GM23338 (cell line): ENCODE measurements around the gene COL6A3. TPM values are rescaled to one million over a fixed set of nuclear protein-coding genes. Genes with fewer than 3 reads are reported as not detected.

Experiments
- ATAC-seq: fragments of 200-7000 bp; cut with Tn5 transposase; 3 replicates; pipeline ENCODE4 v1.9.1; 2020
- DNase-seq: peaks from one replicate; pipeline ENCODE4 v3.0.0-alpha.2; 2015; ENCODE audit warnings: low spot score
- H2AFZ ChIP-seq: fragments of 200-600 bp; sonication (generic); 2 replicates; pipeline ENCODE4 v1.8.0; 2016; ENCODE audit warnings: antibody characterized with exemption, mild to moderate bottlenecking, moderate library complexity
- H3F3A ChIP-seq: fragments of 200-600 bp; sonication (generic); replicated peaks from 2 replicates; pipeline ENCODE4 v1.8.0; 2017; ENCODE audit warnings: antibody characterized with exemption, mixed run types, low read depth
- H3K27ac ChIP-seq: fragments of 200-600 bp; sonication (generic); 2 replicates; pipeline ENCODE4 v1.6.1; 2016; ENCODE audit warnings: low read depth
- H3K27me3 ChIP-seq: fragments of 200-600 bp; sonication (generic); 2 replicates; pipeline ENCODE4 v1.8.0; 2016; ENCODE audit warnings: mild to moderate bottlenecking, mixed run types, moderate library complexity; ENCODE audit not compliant: insufficient read depth
- H3K36me3 ChIP-seq: fragments of 200-600 bp; sonication (generic); 2 replicates; pipeline ENCODE4 v1.8.0; 2016; ENCODE audit warnings: mild to moderate bottlenecking; ENCODE audit not compliant: insufficient read depth
- H3K4me1 ChIP-seq: fragments of 200-600 bp; sonication (generic); 2 replicates; pipeline ENCODE4 v1.8.0; 2016; ENCODE audit warnings: mild to moderate bottlenecking, moderate library complexity; ENCODE audit not compliant: insufficient read depth
- H3K4me2 ChIP-seq: fragments of 200-600 bp; sonication (generic); 2 replicates; pipeline ENCODE4 v1.7.1; 2017; ENCODE audit warnings: mixed run types
- H3K4me3 ChIP-seq: fragments of 200-600 bp; sonication (generic); 2 replicates; pipeline ENCODE4 v1.6.1; 2016; ENCODE audit warnings: mixed run types
- H3K79me2 ChIP-seq: fragments of 200-600 bp; sonication (generic); replicated peaks from 2 replicates; pipeline ENCODE4 v1.8.0; 2017; ENCODE audit warnings: mild to moderate bottlenecking; ENCODE audit not compliant: insufficient read depth
- H3K9me2 ChIP-seq: fragments of 200-600 bp; sonication (generic); 2 replicates; pipeline ENCODE4 v1.8.0; 2017; ENCODE audit not compliant: insufficient read depth
- H4K20me1 ChIP-seq: fragments of 200-600 bp; sonication (generic); replicated peaks from 2 replicates; pipeline ENCODE4 v1.8.0; 2017; ENCODE audit warnings: mild to moderate bottlenecking; ENCODE audit not compliant: insufficient read depth
- H3K27ac Mint-ChIP-seq: 2 replicates; pipeline ENCODE4 v1.8.0; 2020; ENCODE audit warnings: inconsistent platforms, mild to moderate bottlenecking, moderate library complexity, mixed read lengths
- H3K27me3 Mint-ChIP-seq: 3 replicates; pipeline ENCODE4 v1.8.0; 2022; ENCODE audit warnings: low read depth, mild to moderate bottlenecking, moderate library complexity, mixed read lengths, inconsistent platforms; ENCODE audit not compliant: insufficient read depth, poor library complexity
- H3K36me3 Mint-ChIP-seq: 3 replicates; pipeline ENCODE4 v1.8.0; 2021; ENCODE audit warnings: low read depth, mild to moderate bottlenecking, inconsistent platforms, moderate library complexity, mixed read lengths
- H3K4me1 Mint-ChIP-seq: 3 replicates; pipeline ENCODE4 v1.8.0; 2020; ENCODE audit warnings: mild to moderate bottlenecking, inconsistent platforms, mixed read lengths
- H3K4me3 Mint-ChIP-seq: 3 replicates; pipeline ENCODE4 v1.8.0; 2021; ENCODE audit warnings: moderate library complexity, mild to moderate bottlenecking, inconsistent platforms, mixed read lengths
- H3K9me3 Mint-ChIP-seq: 3 replicates; pipeline ENCODE4 v1.8.0; 2020; ENCODE audit warnings: moderate library complexity, mild to moderate bottlenecking, inconsistent platforms, mixed read lengths
- CREB1 ChIP-seq: fragments of 250-450 bp; sonication (Bioruptor Pico); IDR thresholded peaks from 2 replicates; pipeline ENCODE4 v1.5.0; 2020; ENCODE audit warnings: low read depth, mild to moderate bottlenecking, moderate library complexity
- CTCF ChIP-seq, 2 experiments: fragments of 200-600 bp in 1 of 2; sonication (generic) in 1 of 2; conservative IDR thresholded peaks; 2 replicates each; pipeline versions ENCODE4 v1.5.1 to v1.6.1; 2016 to 2017; ENCODE audit warnings: antibody characterized with exemption in 2 of 2, low read depth in 2 of 2, mild to moderate bottlenecking in 2 of 2, moderate library complexity in 1 of 2
- ETS1 ChIP-seq: IDR thresholded peaks from 2 replicates; pipeline ENCODE4 v1.6.1; 2016; ENCODE audit warnings: antibody characterized with exemption
- EZH2 ChIP-seq: fragments of 200-600 bp; sonication (generic); IDR thresholded peaks from one replicate; pipeline ENCODE4 v1.8.0; 2017; ENCODE audit warnings: antibody characterized with exemption, mild to moderate bottlenecking, low read depth; ENCODE audit not compliant: unreplicated experiment
- EZH2phosphoT487 ChIP-seq: fragments of 200-600 bp; sonication (generic); IDR thresholded peaks from one replicate; pipeline ENCODE4 v1.8.1; 2018; ENCODE audit warnings: antibody characterized with exemption; ENCODE audit not compliant: unreplicated experiment
- JUNB ChIP-seq: IDR thresholded peaks from one replicate; pipeline ENCODE4 v1.6.1; 2016; ENCODE audit warnings: antibody characterized with exemption; ENCODE audit not compliant: unreplicated experiment
- NANOG ChIP-seq: IDR thresholded peaks from 2 replicates; pipeline ENCODE4 v1.6.1; 2016; ENCODE audit warnings: antibody characterized with exemption, borderline replicate concordance
- POLR2AphosphoS5 ChIP-seq: IDR thresholded peaks from 2 replicates; pipeline ENCODE4 v1.6.1; 2016; ENCODE audit warnings: antibody characterized with exemption, low read depth
- REST ChIP-seq: IDR thresholded peaks from one replicate; pipeline ENCODE4 v1.6.1; 2018; ENCODE audit warnings: antibody characterized with exemption; ENCODE audit not compliant: unreplicated experiment
- STAT1 ChIP-seq: IDR thresholded peaks from one replicate; pipeline ENCODE4 v1.6.1; 2016; ENCODE audit warnings: antibody characterized with exemption; ENCODE audit not compliant: unreplicated experiment
- ZNF114 ChIP-seq: fragments of 250-450 bp; sonication (Bioruptor Pico); IDR thresholded peaks from 2 replicates; pipeline ENCODE4 v1.5.0; 2020; ENCODE audit warnings: mild to moderate bottlenecking, moderate library complexity
- ZNF331 ChIP-seq: fragments of 250-450 bp; sonication (Bioruptor Pico); IDR thresholded peaks from 2 replicates; pipeline ENCODE4 v1.5.0; 2020; ENCODE audit warnings: low read depth, mild to moderate bottlenecking, moderate library complexity
- ZNF462 ChIP-seq: fragments of 250-450 bp; sonication (Bioruptor Pico); IDR thresholded peaks from 2 replicates; pipeline ENCODE4 v1.5.0; 2020; ENCODE audit warnings: mild to moderate bottlenecking, moderate library complexity
- polyA plus RNA-seq: library from polyadenylated mRNA; unstranded; fragments of >200 nt; fragmentation: Nextera tagmentation; extraction: Ambion mirVana; gene quantifications from 2 replicates; pipeline ENCODE4 v1.2.1, GENCODE V29; 2016
- total RNA-seq: library from RNA; depleted of rRNA; stranded (reverse); fragments of >200 nt; shearing (Covaris generic); gene quantifications from 2 replicates; pipeline ENCODE4 v1.2.3, GENCODE V29; 2014

The COL6A3 gene
- total and polyA plus RNA-seq, 2 experiments from 2014 or later: 1.2 to 7.3 TPM

GRCh38 chr2:237289139-237289538 is 124.8 kb downstream of the COL6A3 start:
- H3K4me1 Mint-ChIP-seq: peaks cover 2% of the 10 kb centered on the region
- no peaks in the 10 kb centered on the region for H3K27me3 ChIP-seq
- H3K9me3 Mint-ChIP-seq: peaks cover 2% of the 10 kb centered on the region; the same call in 1 of the 3 replicates
- peaks cover 2% of the 10 kb centered on the region for H3K4me1 ChIP-seq
- no peaks in the 10 kb centered on the region for H3K79me2 ChIP-seq
- H3K9me2 ChIP-seq: peaks cover 24% of the 10 kb centered on the region
- no peak overlapping the region for H3K4me2 ChIP-seq
- ATAC-seq (no peak), DNase-seq (no peak)
- H3F3A ChIP-seq: no peaks in the 10 kb centered on the region
- H3K27me3 Mint-ChIP-seq: no peaks in the 10 kb centered on the region
- H3K4me3 Mint-ChIP-seq: no peak overlapping the region
- no peaks in the 10 kb centered on the region for H3K36me3 ChIP-seq
- no peak overlapping the region for H2AFZ ChIP-seq
- no peak overlapping the region for H3K27ac ChIP-seq
- no peak for TF ChIP-seq CREB1 (CRISPR knock-in tag)
- TF ChIP-seq REST: no peak
- TF ChIP-seq POLR2AphosphoS5: no peak
- no peak for TF ChIP-seq NANOG
- TF ChIP-seq ETS1: no peak
- no peak for TF ChIP-seq JUNB
- TF ChIP-seq EZH2: no peak
- TF ChIP-seq STAT1: no peak
- TF ChIP-seq ZNF114 (CRISPR knock-in tag): no peak
- no peak for TF ChIP-seq CTCF (conservative IDR thresholded peaks at IDR 0.05; ENCODE audit: low read depth in 2 of 2)
- no peak for TF ChIP-seq EZH2phosphoT487
- TF ChIP-seq ZNF331 (CRISPR knock-in tag): no peak
- no peak for TF ChIP-seq ZNF462 (CRISPR knock-in tag)
- no peak overlapping the region for H3K27ac Mint-ChIP-seq
- H3K4me3 ChIP-seq: no peak overlapping the region
- no peaks in the 10 kb centered on the region for H4K20me1 ChIP-seq
- no peaks in the 10 kb centered on the region for H3K36me3 Mint-ChIP-seq
